Cardiac muscle cell (in vitro differentiated cells and primary cell): ENCODE results near the gene SRMS. TPM values are rescaled to one million over a fixed set of nuclear protein-coding genes. Genes with fewer than 3 reads are reported as not detected.
"Not testable (repeated sequence)": the region's sequence is repeated elsewhere in the genome, so short reads cannot be mapped to it uniquely, and the experiment has no call there.

ENCODE experiments used
- DNase-seq, 2 donors: peaks; one replicate each; pipeline versions ENCODE4 v3.0.0 to v3.0.0-alpha.2; 2010 to 2017; ENCODE audit warnings: low read depth in 1 of 2, low spot score in 1 of 2
- H3K27ac ChIP-seq: fragments of 200-600 bp; sonication (generic); 2 replicates; pipeline ENCODE4 v1.5.1; 2016
- H3K27me3 ChIP-seq: fragments of 200-600 bp; sonication (generic); 2 replicates; pipeline ENCODE4 v1.6.0; 2016; ENCODE audit warnings: control low read depth
- H3K36me3 ChIP-seq: fragments of 200-600 bp; sonication (generic); 2 replicates; pipeline ENCODE4 v1.5.1; 2016; ENCODE audit warnings: control low read depth
- H3K4me1 ChIP-seq: fragments of 200-600 bp; sonication (generic); 2 replicates; pipeline ENCODE4 v1.8.1; 2017; ENCODE audit warnings: low read depth, mild to moderate bottlenecking, mixed run types
- H3K4me3 ChIP-seq: fragments of 200-600 bp; sonication (generic); 2 replicates; pipeline ENCODE4 v1.5.1; 2016; ENCODE audit warnings: mild to moderate bottlenecking
- H3K9me3 ChIP-seq: fragments of 200-600 bp; sonication (generic); 2 replicates; pipeline ENCODE4 v1.5.1; 2017; ENCODE audit warnings: low read depth, mild to moderate bottlenecking, control low read depth
- CTCF ChIP-seq: IDR thresholded peaks from 2 replicates; pipeline ENCODE4 v1.5.1; 2012; ENCODE audit warnings: low read depth, mild to moderate bottlenecking, low read length
- polyA plus RNA-seq: library from polyadenylated mRNA; unstranded; fragments of >200 nt; fragmentation: Nextera tagmentation; extraction: Ambion mirVana; gene quantifications from 2 replicates; pipeline ENCODE4 v1.2.1, GENCODE V29; 2016
- total RNA-seq: library from RNA; depleted of rRNA; stranded (reverse); fragments of >200 nt; gene quantifications from 2 replicates; pipeline ENCODE4 v1.2.3, GENCODE V29; 2016

The SRMS gene
- total and polyA plus RNA-seq, 2 experiments from 2014 or later: not detected

GRCh38 chr20:63519668-63520503 lies 27.7 kb downstream of the SRMS start:
- peaks cover 11% of the 10 kb centered on the region for H3K4me1 ChIP-seq
- peak; percentile 29 for TF ChIP-seq CTCF

GRCh38 chr20:63518946-63519667 lies 28.4 kb downstream of the SRMS start:
- Histone ChIP-seq H3K27me3 (no peaks in the 10 kb centered on the region), H3K27ac (no peak overlapping the region), H3K9me3 (no peaks in the 10 kb centered on the region), H3K36me3 (peaks cover 10% of the 10 kb centered on the region), H3K4me1 (peaks cover 11% of the 10 kb centered on the region), H3K4me3 (peak overlapping the region; percentile 79)
- TF ChIP-seq CTCF: no peak
- DNase-seq: no peak

More at GRCh38 chr20:63519668-63520503, 27.7 kb downstream of the SRMS start:
- peak in 1 of 2 donors; percentile 78 for DNase-seq
- Histone ChIP-seq H3K27ac (peak overlapping the region; percentile 89), H3K27me3 (no peaks in the 10 kb centered on the region), H3K9me3 (no peaks in the 10 kb centered on the region), H3K36me3 (peaks cover 10% of the 10 kb centered on the region), H3K4me3 (peak overlapping the region; percentile 79)

DNA sequence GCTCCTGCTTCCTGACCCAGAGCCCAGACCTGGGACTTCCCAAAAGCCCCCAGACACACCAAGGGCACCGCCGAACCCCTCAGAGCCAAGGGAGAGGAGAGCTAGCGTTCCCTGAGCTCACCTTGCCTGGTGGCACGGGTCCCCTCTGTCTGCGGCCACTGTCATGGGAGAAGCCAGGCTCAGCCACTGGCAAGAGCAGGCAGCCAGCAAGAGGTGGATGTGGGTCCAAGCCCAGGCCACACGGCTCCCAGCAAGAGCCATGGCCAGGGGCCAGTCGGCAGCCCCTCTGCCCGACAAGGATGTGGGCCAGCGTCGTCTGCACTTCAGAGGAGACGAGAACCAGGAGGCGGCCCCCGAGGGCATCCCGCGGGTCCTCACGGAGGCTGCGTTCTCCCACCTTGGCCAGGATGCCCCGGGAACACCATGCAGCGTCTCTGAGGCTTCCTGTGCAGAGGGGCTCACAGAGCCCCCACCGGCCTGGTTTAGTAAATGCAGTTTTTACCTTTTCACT lies 29.1 kb downstream of the SRMS start:
- no peak for TF ChIP-seq CTCF
- H3K27ac ChIP-seq: no peak overlapping the region
- no peak for DNase-seq

GRCh38 chr20:63517376-63518309 lies 29.9 kb downstream of the SRMS start:
- no peak for TF ChIP-seq CTCF
- H3K4me3 ChIP-seq: no peak overlapping the region
- no peak for DNase-seq
- H3K27ac ChIP-seq: no peak overlapping the region
- no peaks in the 10 kb centered on the region for H3K9me3 ChIP-seq
- no peaks in the 10 kb centered on the region for H3K27me3 ChIP-seq
- peaks cover 6% of the 10 kb centered on the region for H3K36me3 ChIP-seq
- H3K4me1 ChIP-seq: peaks cover 11% of the 10 kb centered on the region

More for the DNA sequence above, 29.1 kb downstream of the SRMS start:
- H3K36me3 ChIP-seq: peaks cover 10% of the 10 kb centered on the region
- H3K9me3 ChIP-seq: no peaks in the 10 kb centered on the region
- H3K4me1 ChIP-seq: peaks cover 11% of the 10 kb centered on the region
- H3K27me3 ChIP-seq: no peaks in the 10 kb centered on the region
- no peak overlapping the region for H3K4me3 ChIP-seq

DNA sequence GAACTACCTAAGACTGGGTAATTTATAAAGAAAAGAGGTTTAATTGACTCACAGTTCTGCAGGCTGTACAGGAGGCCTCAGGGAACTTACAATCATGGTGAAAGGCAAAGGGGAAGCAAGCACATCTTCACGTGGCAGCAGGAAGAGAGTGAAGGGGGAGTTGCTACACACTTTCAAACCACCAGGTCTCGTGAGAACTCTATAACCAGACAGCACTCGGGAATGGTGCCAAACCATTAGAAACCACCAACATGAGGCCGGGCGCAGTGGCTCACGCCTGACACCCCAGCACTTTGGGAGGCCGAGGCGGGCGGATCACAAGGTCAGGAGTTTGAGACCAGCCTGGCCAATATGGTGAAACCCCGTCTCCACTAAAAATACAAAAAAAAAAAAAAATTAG lies 33.0 kb downstream of the SRMS start:
- H3K36me3 ChIP-seq, DNase-seq, H3K4me3 ChIP-seq, H3K27ac ChIP-seq, H3K27me3 ChIP-seq, H3K9me3 ChIP-seq, H3K4me1 ChIP-seq: not testable (repeated sequence)
